PC-9 (cell line): ENCODE measurements around the gene HSPG2. TPM values are rescaled to one million over a fixed set of nuclear protein-coding genes. Genes with fewer than 3 reads are reported as not detected.

Experiments used
- BruUV-seq: library from RNA; stranded (reverse); fragments of 400-500 nt; replicated peaks from 2 replicates; lab custom pipeline; 2021; lab: Mats Ljungman, UMichigan
- CTCF ChIA-PET: fragments of 300-600 bp; sonication (Branson Sonifier 250); formaldehyde crosslinking; loops from one replicate; lab custom pipeline; 2022; ENCODE audit warnings: antibody characterized with exemption; lab: Charles Lee
- POLR2A ChIA-PET: fragments of 300-600 bp; sonication (Branson Sonifier 250); formaldehyde crosslinking; loops from one replicate; lab custom pipeline; 2022; ENCODE audit warnings: antibody characterized with exemption; ENCODE audit not compliant: unreplicated experiment; lab: Charles Lee
- DNase-seq, 2 experiments: peaks; one replicate each; pipeline versions ENCODE4 v3.0.0 to v3.0.0-alpha.2; 2015 to 2022; ENCODE audit warnings: mixed read lengths in 1 of 2
- H2AFZ ChIP-seq: fragments of 200-600 bp; sonication (generic); 2 replicates; pipeline ENCODE4 v1.8.1; 2017; ENCODE audit warnings: antibody characterized with exemption
- H3F3A ChIP-seq: fragments of 200-600 bp; sonication (generic); 2 replicates; pipeline ENCODE4 v1.8.1; 2017; ENCODE audit warnings: antibody characterized with exemption, mild to moderate bottlenecking, low read depth; ENCODE audit not compliant: insufficient read depth
- H3K27ac ChIP-seq: fragments of 200-600 bp; sonication (generic); 2 replicates; pipeline ENCODE4 v1.6.1; 2016; ENCODE audit warnings: mixed run types
- H3K27me3 ChIP-seq: fragments of 200-600 bp; sonication (generic); 2 replicates; pipeline ENCODE4 v1.6.1; 2016; ENCODE audit warnings: low read depth, mixed run types; ENCODE audit not compliant: insufficient read depth
- H3K36me3 ChIP-seq: fragments of 200-600 bp; sonication (generic); 2 replicates; pipeline ENCODE4 v1.6.1; 2016; ENCODE audit warnings: low read depth, mixed run types
- H3K4me1 ChIP-seq: fragments of 200-600 bp; sonication (generic); replicated peaks from 2 replicates; pipeline ENCODE4 v1.6.1; 2016; ENCODE audit warnings: mixed run types; ENCODE audit not compliant: insufficient read depth
- H3K4me2 ChIP-seq: fragments of 200-600 bp; sonication (generic); 2 replicates; pipeline ENCODE4 v1.6.1; 2017; ENCODE audit warnings: mixed run types
- H3K4me3 ChIP-seq: fragments of 200-600 bp; sonication (generic); 2 replicates; pipeline ENCODE4 v1.6.1; 2016; ENCODE audit warnings: mixed run types
- H3K79me2 ChIP-seq: fragments of 200-600 bp; sonication (generic); 2 replicates; pipeline ENCODE4 v1.6.1; 2017; ENCODE audit warnings: low read depth, mixed run types
- H3K9me2 ChIP-seq: fragments of 200-600 bp; sonication (generic); 2 replicates; pipeline ENCODE4 v1.8.1; 2017; ENCODE audit warnings: mild to moderate bottlenecking; ENCODE audit not compliant: insufficient read depth
- H3K9me3 ChIP-seq: fragments of 200-600 bp; sonication (generic); 2 replicates; pipeline ENCODE4 v1.8.1; 2016; ENCODE audit warnings: low read depth; ENCODE audit not compliant: insufficient read depth
- H4K20me1 ChIP-seq: fragments of 200-600 bp; sonication (generic); 2 replicates; pipeline ENCODE4 v1.8.1; 2017; ENCODE audit not compliant: insufficient read depth
- CTCF ChIP-seq: fragments of 200-600 bp; sonication (generic); conservative IDR thresholded peaks from 2 replicates; pipeline ENCODE4 v1.6.1; 2017; ENCODE audit warnings: mixed run types, antibody characterized with exemption, mild to moderate bottlenecking, moderate library complexity
- EZH2 ChIP-seq: fragments of 200-600 bp; sonication (generic); IDR thresholded peaks from 2 replicates; pipeline ENCODE4 v1.8.0; 2017; ENCODE audit warnings: antibody characterized with exemption, low read depth
- intact Hi-C: fragments of 100-400 bp; cut with micrococcal nuclease; formaldehyde crosslinking; loops from one replicate; pipeline ENCODE4 v1.10.0; 2022; ENCODE audit not compliant: unreplicated experiment
- total RNA-seq: library from RNA; stranded (reverse); gene quantifications from 2 replicates; pipeline ENCODE4 v1.2.3, GENCODE V29; 2021

The HSPG2 gene
- total RNA-seq, 1 experiment from 2014 or later = 126 TPM

- H3K36me3 ChIP-seq = no peaks in the 10 kb centered on the region
- intact Hi-C loops = no loop called here
These were observed 48.6 kb downstream of the HSPG2 start for GRCh38 chr1:21888500-21888899.

DNA sequence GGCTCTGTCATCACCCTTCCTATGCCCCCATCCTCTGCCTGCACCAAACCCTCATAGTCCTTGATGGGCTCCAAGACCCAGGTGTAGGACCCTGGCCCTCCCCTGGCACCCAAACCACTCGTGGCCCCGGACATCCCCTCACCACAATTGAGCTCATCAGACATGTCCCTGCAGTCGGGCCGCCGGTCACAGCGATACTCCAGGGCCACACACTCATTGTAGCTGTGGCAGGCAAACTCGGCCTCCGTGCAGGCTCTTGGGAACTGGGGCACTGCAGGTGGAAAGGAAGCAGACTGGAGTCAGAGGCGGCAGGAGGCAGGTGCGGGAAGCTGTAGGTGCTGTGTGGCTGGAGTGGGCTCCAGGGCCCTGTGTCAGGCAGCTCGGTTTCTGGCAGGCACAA lies 49.3 kb downstream of the HSPG2 start:
- CTCF ChIA-PET = no interaction called here
- Histone ChIP-seq H2AFZ (no peak overlapping the region), H3K36me3 (no peaks in the 10 kb centered on the region), H3K4me2 (no peak overlapping the region), H3K4me1 (no peaks in the 10 kb centered on the region), H4K20me1 (no peaks in the 10 kb centered on the region), H3K9me3 (no peaks in the 10 kb centered on the region), H3K4me3 (no peak overlapping the region), H3K9me2 (no peaks in the 10 kb centered on the region), H3F3A (no peaks in the 10 kb centered on the region), H3K27ac (no peak overlapping the region), H3K79me2 (no peaks in the 10 kb centered on the region), H3K27me3 (no peaks in the 10 kb centered on the region)
- TF ChIP-seq CTCF = no peak
- TF ChIP-seq EZH2 = no peak
- no peak for DNase-seq
- intact Hi-C loops = no loop called here
- POLR2A ChIA-PET = no interaction called here
- no TSS peak for BruUV-seq

More at GRCh38 chr1:21888500-21888899, 48.6 kb downstream of the HSPG2 start:
- ChIA-PET POLR2A (no interaction called here), CTCF (no interaction called here)
- H3K27me3 ChIP-seq = no peaks in the 10 kb centered on the region
- TF ChIP-seq EZH2 (no peak), CTCF (no peak)
- BruUV-seq = no TSS peak
- no peak overlapping the region for H3K4me2 ChIP-seq
- no peak overlapping the region for H2AFZ ChIP-seq
- no peaks in the 10 kb centered on the region for H3K9me2 ChIP-seq
- H3F3A ChIP-seq = no peaks in the 10 kb centered on the region
- H3K4me1 ChIP-seq = no peaks in the 10 kb centered on the region
- DNase-seq = no peak
- no peaks in the 10 kb centered on the region for H3K79me2 ChIP-seq
- no peak overlapping the region for H3K4me3 ChIP-seq
- no peaks in the 10 kb centered on the region for H3K9me3 ChIP-seq
- no peaks in the 10 kb centered on the region for H4K20me1 ChIP-seq
- H3K27ac ChIP-seq = no peak overlapping the region

- Histone ChIP-seq H4K20me1 (no peaks in the 10 kb centered on the region), H3K9me2 (no peaks in the 10 kb centered on the region), H3F3A (no peaks in the 10 kb centered on the region), H2AFZ (no peak overlapping the region), H3K4me2 (no peak overlapping the region), H3K36me3 (no peaks in the 10 kb centered on the region), H3K27ac (no peak overlapping the region), H3K27me3 (no peaks in the 10 kb centered on the region), H3K9me3 (no peaks in the 10 kb centered on the region), H3K4me3 (no peak overlapping the region), H3K4me1 (no peaks in the 10 kb centered on the region), H3K79me2 (no peaks in the 10 kb centered on the region)
- no peak for DNase-seq
- CTCF ChIA-PET = no interaction called here
- BruUV-seq = no TSS peak
- intact Hi-C loops = no loop called here
- TF ChIP-seq EZH2 = no peak
- TF ChIP-seq CTCF = no peak
- POLR2A ChIA-PET = no interaction called here
These were observed 49.8 kb downstream of the HSPG2 start for GRCh38 chr1:21887216-21887736.
